ENCODE measurements around the gene PES1.
"Not testable (repeated sequence)": the region's sequence is repeated elsewhere in the genome, so short reads cannot be mapped to it uniquely, and the experiment has no call there.

The PES1 gene

GRCh38 chr22:30561402-30562189 is 30.1 kb downstream of the PES1 start:
- peak overlapping the region; percentile 74 for H3K4ac ChIP-seq (ENCODE audit: low read depth, low read length)
- peak overlapping the region; percentile 57 for H3K27ac ChIP-seq (ENCODE audit: low read depth, low read length)
- peak overlapping the region; percentile 77 for H2BK5ac ChIP-seq (ENCODE audit: low read length)
- H2BK15ac ChIP-seq (replicated peaks; ENCODE audit: low read depth) = no peak overlapping the region
- peak overlapping the region; percentile 77 for H3K56ac ChIP-seq (ENCODE audit: low read length)
- H3K36me3 ChIP-seq (ENCODE audit: control insufficient read depth, insufficient read depth, low read length) = no peaks in the 10 kb centered on the region
- H3K79me2 ChIP-seq (ENCODE audit: control insufficient read depth, insufficient read depth, low read length) = no peaks in the 10 kb centered on the region
- H4K8ac ChIP-seq (ENCODE audit: low read depth, low read length) = no peak overlapping the region
- H2AK5ac ChIP-seq (ENCODE audit: low read length) = peak overlapping the region; percentile 57
- peaks cover 7% of the 10 kb centered on the region for H3K4me1 ChIP-seq (ENCODE audit: control insufficient read depth, low read depth, low read length)
- H3K23ac ChIP-seq (ENCODE audit: low read length) = no peak overlapping the region
- no peaks in the 10 kb centered on the region for H3K79me1 ChIP-seq (ENCODE audit: low read length)
- peak overlapping the region; percentile 29 for H3K18ac ChIP-seq (ENCODE audit: low read length)
- no peaks in the 10 kb centered on the region for H3K27me3 ChIP-seq (ENCODE audit: insufficient read depth, low read length, poor library complexity)
- H3K4me2 ChIP-seq (ENCODE audit: low read length) = no peak overlapping the region
- H4K5ac ChIP-seq (ENCODE audit: low read length) = peak overlapping the region; percentile 34
- H3K9ac ChIP-seq (ENCODE audit: low read length) = peak overlapping the region; percentile 6
- H3K4me3 ChIP-seq (ENCODE audit: low read length) = no peak overlapping the region
- DNase-seq = peak; percentile 92
- WGBS (ENCODE audit: extremely low coverage, insufficient coverage, low lambda C conversion rate) = no CpG with 5 or more reads among the region's 10 CpGs
- no peak overlapping the region for H2BK120ac ChIP-seq (ENCODE audit: low read depth, low read length)

- not testable (repeated sequence) for H3K23ac ChIP-seq (ENCODE audit: low read length); H3K4me3 ChIP-seq (ENCODE audit: low read length); H3K79me2 ChIP-seq (ENCODE audit: control insufficient read depth, insufficient read depth, low read length); H3K36me3 ChIP-seq (ENCODE audit: control insufficient read depth, insufficient read depth, low read length); H2AK5ac ChIP-seq (ENCODE audit: low read length); H2BK15ac ChIP-seq (replicated peaks; ENCODE audit: low read depth); H4K5ac ChIP-seq (ENCODE audit: low read length); H4K8ac ChIP-seq (ENCODE audit: low read depth, low read length); H3K9ac ChIP-seq (ENCODE audit: low read length); H2BK5ac ChIP-seq (ENCODE audit: low read length); H3K27me3 ChIP-seq (ENCODE audit: insufficient read depth, low read length, poor library complexity); H3K4me1 ChIP-seq (ENCODE audit: control insufficient read depth, low read depth, low read length); H3K79me1 ChIP-seq (ENCODE audit: low read length); H3K4me2 ChIP-seq (ENCODE audit: low read length)
- H3K18ac ChIP-seq (ENCODE audit: low read length) = peak overlapping the region; percentile 65
- DNase-seq = peak; percentile 43
- peak overlapping the region; percentile 57 for H3K27ac ChIP-seq (ENCODE audit: low read depth, low read length)
- no CpG with 5 or more reads among the region's 11 CpGs for WGBS (ENCODE audit: extremely low coverage, insufficient coverage, low lambda C conversion rate)
- H3K4ac ChIP-seq (ENCODE audit: low read depth, low read length) = peak overlapping the region; percentile 74
- H2BK120ac ChIP-seq (ENCODE audit: low read depth, low read length) = peak overlapping the region; percentile 86
- peak overlapping the region; percentile 73 for H3K56ac ChIP-seq (ENCODE audit: low read length)
Observed at GRCh38 chr22:30560643-30561202, 31.0 kb downstream of the PES1 start.

- Histone ChIP-seq H3K4me3 (ENCODE audit: low read length) (no peak overlapping the region), H3K27ac (ENCODE audit: low read depth, low read length) (no peak overlapping the region), H3K23ac (ENCODE audit: low read length) (no peak overlapping the region), H3K36me3 (ENCODE audit: control insufficient read depth, insufficient read depth, low read length) (no peaks in the 10 kb centered on the region), H3K9ac (ENCODE audit: low read length) (peak overlapping the region; percentile 5), H4K5ac (ENCODE audit: low read length) (no peak overlapping the region), H2BK5ac (ENCODE audit: low read length) (no peak overlapping the region), H4K8ac (ENCODE audit: low read depth, low read length) (no peak overlapping the region), H3K79me1 (ENCODE audit: low read length) (no peaks in the 10 kb centered on the region), H2BK15ac (replicated peaks; ENCODE audit: low read depth) (no peak overlapping the region), H3K79me2 (ENCODE audit: control insufficient read depth, insufficient read depth, low read length) (no peaks in the 10 kb centered on the region), H3K4me2 (ENCODE audit: low read length) (no peak overlapping the region), H3K56ac (ENCODE audit: low read length) (peak overlapping the region; percentile 65), H2AK5ac (ENCODE audit: low read length) (no peak overlapping the region), H3K4ac (ENCODE audit: low read depth, low read length) (peak overlapping the region; percentile 58), H3K4me1 (ENCODE audit: control insufficient read depth, low read depth, low read length) (peaks cover 7% of the 10 kb centered on the region), H2BK120ac (ENCODE audit: low read depth, low read length) (peak overlapping the region; percentile 86), H3K18ac (ENCODE audit: low read length) (peak overlapping the region; percentile 65), H3K27me3 (ENCODE audit: insufficient read depth, low read length, poor library complexity) (no peaks in the 10 kb centered on the region)
- WGBS (ENCODE audit: extremely low coverage, insufficient coverage, low lambda C conversion rate) = no CpG with 5 or more reads among the region's 6 CpGs
- DNase-seq = no peak
Observed at GRCh38 chr22:30559889-30560288, 31.8 kb downstream of the PES1 start.

- Histone ChIP-seq H3K79me2 (ENCODE audit: control insufficient read depth, insufficient read depth, low read length) (no peaks in the 10 kb centered on the region), H3K4ac (ENCODE audit: low read depth, low read length) (no peak overlapping the region), H3K23ac (ENCODE audit: low read length) (no peak overlapping the region), H3K27ac (ENCODE audit: low read depth, low read length) (no peak overlapping the region), H3K4me3 (ENCODE audit: low read length) (no peak overlapping the region), H3K56ac (ENCODE audit: low read length) (no peak overlapping the region), H3K36me3 (ENCODE audit: control insufficient read depth, insufficient read depth, low read length) (no peaks in the 10 kb centered on the region), H4K5ac (ENCODE audit: low read length) (no peak overlapping the region), H3K4me2 (ENCODE audit: low read length) (no peak overlapping the region), H2BK120ac (ENCODE audit: low read depth, low read length) (no peak overlapping the region), H3K27me3 (ENCODE audit: insufficient read depth, low read length, poor library complexity) (no peaks in the 10 kb centered on the region), H2BK15ac (replicated peaks; ENCODE audit: low read depth) (no peak overlapping the region), H3K79me1 (ENCODE audit: low read length) (no peaks in the 10 kb centered on the region), H3K4me1 (ENCODE audit: control insufficient read depth, low read depth, low read length) (peaks cover 7% of the 10 kb centered on the region), H2BK5ac (ENCODE audit: low read length) (no peak overlapping the region), H4K8ac (ENCODE audit: low read depth, low read length) (no peak overlapping the region), H2AK5ac (ENCODE audit: low read length) (no peak overlapping the region), H3K9ac (ENCODE audit: low read length) (no peak overlapping the region), H3K18ac (ENCODE audit: low read length) (no peak overlapping the region)
- peak; percentile 49 for DNase-seq
- no CpG with 5 or more reads among the region's 8 CpGs for WGBS (ENCODE audit: extremely low coverage, insufficient coverage, low lambda C conversion rate)
Observed at GRCh38 chr22:30557243-30557642, 34.5 kb downstream of the PES1 start.

GRCh38 chr22:30556388-30556787 is 35.3 kb downstream of the PES1 start:
- H3K79me1 ChIP-seq (ENCODE audit: low read length) = no peaks in the 10 kb centered on the region
- H3K23ac ChIP-seq (ENCODE audit: low read length) = no peak overlapping the region
- H3K18ac ChIP-seq (ENCODE audit: low read length) = no peak overlapping the region
- H4K8ac ChIP-seq (ENCODE audit: low read depth, low read length) = no peak overlapping the region
- H3K27ac ChIP-seq (ENCODE audit: low read depth, low read length) = no peak overlapping the region
- no peaks in the 10 kb centered on the region for H3K79me2 ChIP-seq (ENCODE audit: control insufficient read depth, insufficient read depth, low read length)
- H2BK15ac ChIP-seq (replicated peaks; ENCODE audit: low read depth) = no peak overlapping the region
- no peaks in the 10 kb centered on the region for H3K27me3 ChIP-seq (ENCODE audit: insufficient read depth, low read length, poor library complexity)
- no peak overlapping the region for H3K4ac ChIP-seq (ENCODE audit: low read depth, low read length)
- no peak overlapping the region for H2AK5ac ChIP-seq (ENCODE audit: low read length)
- no peak overlapping the region for H2BK120ac ChIP-seq (ENCODE audit: low read depth, low read length)
- H3K56ac ChIP-seq (ENCODE audit: low read length) = no peak overlapping the region
- peaks cover 4% of the 10 kb centered on the region for H3K4me1 ChIP-seq (ENCODE audit: control insufficient read depth, low read depth, low read length)
- H3K9ac ChIP-seq (ENCODE audit: low read length) = no peak overlapping the region
- no peak overlapping the region for H4K5ac ChIP-seq (ENCODE audit: low read length)
- H2BK5ac ChIP-seq (ENCODE audit: low read length) = no peak overlapping the region
- H3K36me3 ChIP-seq (ENCODE audit: control insufficient read depth, insufficient read depth, low read length) = no peaks in the 10 kb centered on the region
- no peak overlapping the region for H3K4me3 ChIP-seq (ENCODE audit: low read length)
- H3K4me2 ChIP-seq (ENCODE audit: low read length) = no peak overlapping the region
- no CpG with 5 or more reads among the region's 6 CpGs for whole genome bisulfite sequencing (ENCODE audit: extremely low coverage, insufficient coverage, low lambda C conversion rate)
- no peak for DNase-seq

Data from mesendoderm (in vitro differentiated cells).